K562 (cell line): ENCODE results near the gene CRYAB. TPM values are rescaled to one million over a fixed set of nuclear protein-coding genes. Genes with fewer than 3 reads are reported as not detected.

ENCODE experiments used
- CHAMP1 ChIP-seq: fragments of 450-650 bp; IDR thresholded peaks from 2 replicates; pipeline ENCODE4 v1.6.1; 2016; ENCODE audit warnings: mild to moderate bottlenecking
- FOXM1 ChIP-seq, 2 experiments: fragments of 450-650 bp in 1 of 2; sonication (generic) in 1 of 2; formaldehyde crosslinking in 1 of 2; IDR thresholded peaks; 2 replicates each; pipeline versions ENCODE4 v1.6.1 to v1.9.0; 2017 to 2022; ENCODE audit warnings: low read depth in 2 of 2, mild to moderate bottlenecking in 2 of 2, missing genetic modification reagents in 1 of 2, moderate library complexity in 1 of 2
- FOXP1 ChIP-seq: sonication (generic); formaldehyde crosslinking; IDR thresholded peaks from 2 replicates; pipeline ENCODE4 v1.8.0; 2022; ENCODE audit warnings: mild to moderate bottlenecking, missing genetic modification reagents
- HNRNPL ChIP-seq: fragments of 200-400 bp; formaldehyde crosslinking; IDR thresholded peaks from 2 replicates; pipeline ENCODE4 v1.6.1; 2017; ENCODE audit warnings: low read depth, mild to moderate bottlenecking, low read length
- MAX ChIP-seq: sonication (generic); formaldehyde crosslinking; IDR thresholded peaks from 2 replicates; pipeline ENCODE4 v1.9.0; 2022; ENCODE audit warnings: mild to moderate bottlenecking, missing genetic modification reagents
- PCBP1 ChIP-seq: fragments of 200-400 bp; formaldehyde crosslinking; IDR thresholded peaks from 2 replicates; pipeline ENCODE4 v1.6.1; 2018; ENCODE audit warnings: mild to moderate bottlenecking, low read depth, low read length; ENCODE audit not compliant: poor library complexity, severe bottlenecking
- PML ChIP-seq: IDR thresholded peaks from 2 replicates; pipeline ENCODE4 v1.6.1; 2012; ENCODE audit warnings: low read length, inconsistent platforms
- RBFOX2 ChIP-seq: fragments of 200-400 bp; formaldehyde crosslinking; IDR thresholded peaks from 2 replicates; pipeline ENCODE4 v1.6.1; 2017; ENCODE audit warnings: low read depth, mild to moderate bottlenecking, low read length, moderate library complexity
- ZBTB1 ChIP-seq: sonication (generic); formaldehyde crosslinking; IDR thresholded peaks from 2 replicates; pipeline ENCODE4 v1.8.1; 2023; ENCODE audit warnings: missing genetic modification reagents, low read depth, mild to moderate bottlenecking, borderline replicate concordance
- ZNF124 ChIP-seq: sonication (generic); formaldehyde crosslinking; IDR thresholded peaks from 2 replicates; pipeline ENCODE4 v1.8.1; 2022; ENCODE audit warnings: missing genetic modification reagents
- polyA plus RNA-seq, 8 experiments: library from polyadenylated mRNA; depleted of rRNA in 4 of 8; stranded (reverse) in 5 of 8; unstranded in 3 of 8; fragments of >200 nt; fragmentation: Nextera tagmentation in 2 of 8; fragmentation: Illumina TruSeq in 1 of 8; extraction: Ambion mirVana in 2 of 8; extraction: Trizol in 1 of 8; gene quantifications; 2 replicates each; pipeline versions ENCODE4 v1.2.1 to v1.2.3, GENCODE V29; 2011 to 2014; ENCODE audit warnings: inconsistent platforms in 1 of 8, missing spikeins in 1 of 8
- total RNA-seq, 7 experiments: library from RNA; depleted of rRNA in 6 of 7; stranded (reverse); fragments of >200 nt in 6 of 7; fragmentation: Illumina TruSeq in 2 of 7; extraction: Trizol in 2 of 7; gene quantifications; 2 replicates each; pipeline versions ENCODE4 v1.2.1 to v1.2.3, GENCODE V29; 2011 to 2021; ENCODE audit warnings: low replicate concordance in 1 of 7
- TF ChIP-seq, protein P1 (sequence below): fragments of 450-650 bp; formaldehyde crosslinking; IDR thresholded peaks from 2 replicates; pipeline ENCODE4 v1.4.0; 2020; ENCODE audit warnings: mild to moderate bottlenecking
- TF ChIP-seq, protein P2 (sequence below), 2 experiments: fragments of 450-650 bp; IDR thresholded peaks; 2 replicates each; pipeline ENCODE4 v1.6.1; 2016
- TF ChIP-seq, protein P3 (sequence below), 2 experiments: IDR thresholded peaks; 2 replicates each; pipeline ENCODE4 v1.6.1; 2012; ENCODE audit warnings: improper control_type of control experiment in 2 of 2, low read depth in 2 of 2, low read length in 2 of 2, borderline replicate concordance in 1 of 2
- TF ChIP-seq, protein P4 (sequence below): fragments of 250-450 bp; sonication (Bioruptor Pico); IDR thresholded peaks from 2 replicates; pipeline ENCODE4 v1.5.0; 2020; ENCODE audit warnings: mild to moderate bottlenecking
- TF ChIP-seq, protein P5 (sequence below): fragments of 450-650 bp; IDR thresholded peaks from 2 replicates; pipeline ENCODE4 v1.6.1; 2016; ENCODE audit warnings: missing biosample characterization, missing genetic modification characterization

Gene CRYAB
- total and polyA plus RNA-seq, 9 of the 15 experiments (the other 6 are each of a cell fraction or from before 2014, with no cell fraction given), result 0.83 to 7.5 (median 3.6) TPM

- no peak for TF ChIP-seq ZNF124
- no peak for TF ChIP-seq PCBP1
- TF ChIP-seq RBFOX2, result peak; percentile 86
- TF ChIP-seq ZBTB1 (CRISPR knock-in tag), result peak; percentile 61
- no peak for TF ChIP-seq HNRNPL
- 0 out of 2 replicates have a peak, but pooled peaks have one; percentile 46 for TF ChIP-seq PML
- TF ChIP-seq FOXP1 (CRISPR knock-in tag), result peak; percentile 75; the same call in 1 of the 2 replicates
- TF ChIP-seq MAX (CRISPR knock-in tag), result peak; percentile 53
- TF ChIP-seq, protein P1, sequence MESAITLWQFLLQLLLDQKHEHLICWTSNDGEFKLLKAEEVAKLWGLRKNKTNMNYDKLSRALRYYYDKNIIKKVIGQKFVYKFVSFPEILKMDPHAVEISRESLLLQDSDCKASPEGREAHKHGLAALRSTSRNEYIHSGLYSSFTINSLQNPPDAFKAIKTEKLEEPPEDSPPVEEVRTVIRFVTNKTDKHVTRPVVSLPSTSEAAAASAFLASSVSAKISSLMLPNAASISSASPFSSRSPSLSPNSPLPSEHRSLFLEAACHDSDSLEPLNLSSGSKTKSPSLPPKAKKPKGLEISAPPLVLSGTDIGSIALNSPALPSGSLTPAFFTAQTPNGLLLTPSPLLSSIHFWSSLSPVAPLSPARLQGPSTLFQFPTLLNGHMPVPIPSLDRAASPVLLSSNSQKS (CRISPR knock-in tag), result no peak
- TF ChIP-seq, protein P2, sequence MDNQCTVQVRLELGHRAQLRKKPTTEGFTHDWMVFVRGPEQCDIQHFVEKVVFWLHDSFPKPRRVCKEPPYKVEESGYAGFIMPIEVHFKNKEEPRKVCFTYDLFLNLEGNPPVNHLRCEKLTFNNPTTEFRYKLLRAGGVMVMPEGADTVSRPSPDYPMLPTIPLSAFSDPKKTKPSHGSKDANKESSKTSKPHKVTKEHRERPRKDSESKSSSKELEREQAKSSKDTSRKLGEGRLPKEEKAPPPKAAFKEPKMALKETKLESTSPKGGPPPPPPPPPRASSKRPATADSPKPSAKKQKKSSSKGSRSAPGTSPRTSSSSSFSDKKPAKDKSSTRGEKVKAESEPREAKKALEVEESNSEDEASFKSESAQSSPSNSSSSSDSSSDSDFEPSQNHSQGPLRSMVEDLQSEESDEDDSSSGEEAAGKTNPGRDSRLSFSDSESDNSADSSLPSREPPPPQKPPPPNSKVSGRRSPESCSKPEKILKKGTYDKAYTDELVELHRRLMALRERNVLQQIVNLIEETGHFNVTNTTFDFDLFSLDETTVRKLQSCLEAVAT (IDR thresholded peaks at IDR 0.05), result peak in 1 of 2 experiments; percentile 9; a peak in 1 of 4 replicates
- TF ChIP-seq, protein P3, sequence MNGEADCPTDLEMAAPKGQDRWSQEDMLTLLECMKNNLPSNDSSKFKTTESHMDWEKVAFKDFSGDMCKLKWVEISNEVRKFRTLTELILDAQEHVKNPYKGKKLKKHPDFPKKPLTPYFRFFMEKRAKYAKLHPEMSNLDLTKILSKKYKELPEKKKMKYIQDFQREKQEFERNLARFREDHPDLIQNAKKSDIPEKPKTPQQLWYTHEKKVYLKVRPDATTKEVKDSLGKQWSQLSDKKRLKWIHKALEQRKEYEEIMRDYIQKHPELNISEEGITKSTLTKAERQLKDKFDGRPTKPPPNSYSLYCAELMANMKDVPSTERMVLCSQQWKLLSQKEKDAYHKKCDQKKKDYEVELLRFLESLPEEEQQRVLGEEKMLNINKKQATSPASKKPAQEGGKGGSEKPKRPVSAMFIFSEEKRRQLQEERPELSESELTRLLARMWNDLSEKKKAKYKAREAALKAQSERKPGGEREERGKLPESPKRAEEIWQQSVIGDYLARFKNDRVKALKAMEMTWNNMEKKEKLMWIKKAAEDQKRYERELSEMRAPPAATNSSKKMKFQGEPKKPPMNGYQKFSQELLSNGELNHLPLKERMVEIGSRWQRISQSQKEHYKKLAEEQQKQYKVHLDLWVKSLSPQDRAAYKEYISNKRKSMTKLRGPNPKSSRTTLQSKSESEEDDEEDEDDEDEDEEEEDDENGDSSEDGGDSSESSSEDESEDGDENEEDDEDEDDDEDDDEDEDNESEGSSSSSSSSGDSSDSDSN (IDR thresholded peaks at IDR 0.05; ENCODE audit: borderline replicate concordance in 1 of 2, low read depth in 2 of 2, low read length in 2 of 2), result no peak
- no peak for TF ChIP-seq FOXM1 (IDR thresholded peaks at IDR 0.05; ENCODE audit: low read depth)
- peak; percentile 84; the same call in 1 of the 2 replicates for TF ChIP-seq FOXM1 (CRISPR knock-in tag; IDR thresholded peaks at IDR 0.05; ENCODE audit: low read depth)
- TF ChIP-seq, protein P4, sequence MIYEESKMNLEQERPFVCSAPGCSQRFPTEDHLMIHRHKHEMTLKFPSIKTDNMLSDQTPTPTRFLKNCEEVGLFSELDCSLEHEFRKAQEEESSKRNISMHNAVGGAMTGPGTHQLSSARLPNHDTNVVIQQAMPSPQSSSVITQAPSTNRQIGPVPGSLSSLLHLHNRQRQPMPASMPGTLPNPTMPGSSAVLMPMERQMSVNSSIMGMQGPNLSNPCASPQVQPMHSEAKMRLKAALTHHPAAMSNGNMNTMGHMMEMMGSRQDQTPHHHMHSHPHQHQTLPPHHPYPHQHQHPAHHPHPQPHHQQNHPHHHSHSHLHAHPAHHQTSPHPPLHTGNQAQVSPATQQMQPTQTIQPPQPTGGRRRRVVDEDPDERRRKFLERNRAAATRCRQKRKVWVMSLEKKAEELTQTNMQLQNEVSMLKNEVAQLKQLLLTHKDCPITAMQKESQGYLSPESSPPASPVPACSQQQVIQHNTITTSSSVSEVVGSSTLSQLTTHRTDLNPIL (CRISPR knock-in tag), result no peak
- TF ChIP-seq, protein P5, sequence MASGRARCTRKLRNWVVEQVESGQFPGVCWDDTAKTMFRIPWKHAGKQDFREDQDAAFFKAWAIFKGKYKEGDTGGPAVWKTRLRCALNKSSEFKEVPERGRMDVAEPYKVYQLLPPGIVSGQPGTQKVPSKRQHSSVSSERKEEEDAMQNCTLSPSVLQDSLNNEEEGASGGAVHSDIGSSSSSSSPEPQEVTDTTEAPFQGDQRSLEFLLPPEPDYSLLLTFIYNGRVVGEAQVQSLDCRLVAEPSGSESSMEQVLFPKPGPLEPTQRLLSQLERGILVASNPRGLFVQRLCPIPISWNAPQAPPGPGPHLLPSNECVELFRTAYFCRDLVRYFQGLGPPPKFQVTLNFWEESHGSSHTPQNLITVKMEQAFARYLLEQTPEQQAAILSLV (tag), result no peak
- no peak for TF ChIP-seq CHAMP1
Observed at GRCh38 chr11:111870886-111871692, 40.5 kb downstream of the CRYAB start, which contains the start of gene ALG9 (continued).
